Measurements from ENCODE around the gene AATK.
"Not testable (repeated sequence)": the region's sequence is repeated elsewhere in the genome, so short reads cannot be mapped to it uniquely, and the experiment has no call there.

AATK gene

DNA sequence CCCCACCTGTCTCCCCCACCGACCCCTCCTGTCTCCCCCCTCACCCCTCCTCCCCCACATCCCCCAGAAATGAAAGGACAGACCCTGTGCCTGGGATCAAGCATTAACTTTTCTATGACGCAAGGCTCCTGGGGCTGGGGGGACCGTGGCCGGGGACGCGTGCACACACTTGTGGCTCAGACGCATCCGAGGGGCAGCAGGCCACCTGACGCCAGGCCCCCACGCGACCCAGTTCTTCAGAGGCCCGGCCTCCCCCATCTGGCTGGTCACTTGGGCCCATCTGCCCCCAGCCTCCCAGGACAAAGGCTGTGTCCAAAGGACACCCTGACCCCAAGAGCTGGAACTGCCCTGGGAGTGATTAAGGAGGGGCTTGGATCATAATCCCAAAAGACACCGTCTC, 14.7 kb downstream of the AATK start:
- H3K4me3 Mint-ChIP-seq, result no peak overlapping the region
- peaks cover 8% of the 10 kb centered on the region for H3K27me3 Mint-ChIP-seq (ENCODE audit: low read depth)
- H3K36me3 Mint-ChIP-seq (ENCODE audit: low read depth), result no peaks in the 10 kb centered on the region
- H3K9me3 Mint-ChIP-seq, result no peaks in the 10 kb centered on the region
- no peaks in the 10 kb centered on the region for H3K4me1 Mint-ChIP-seq
- no peak overlapping the region for H3K27ac Mint-ChIP-seq
- TF ChIP-seq, protein P1, sequence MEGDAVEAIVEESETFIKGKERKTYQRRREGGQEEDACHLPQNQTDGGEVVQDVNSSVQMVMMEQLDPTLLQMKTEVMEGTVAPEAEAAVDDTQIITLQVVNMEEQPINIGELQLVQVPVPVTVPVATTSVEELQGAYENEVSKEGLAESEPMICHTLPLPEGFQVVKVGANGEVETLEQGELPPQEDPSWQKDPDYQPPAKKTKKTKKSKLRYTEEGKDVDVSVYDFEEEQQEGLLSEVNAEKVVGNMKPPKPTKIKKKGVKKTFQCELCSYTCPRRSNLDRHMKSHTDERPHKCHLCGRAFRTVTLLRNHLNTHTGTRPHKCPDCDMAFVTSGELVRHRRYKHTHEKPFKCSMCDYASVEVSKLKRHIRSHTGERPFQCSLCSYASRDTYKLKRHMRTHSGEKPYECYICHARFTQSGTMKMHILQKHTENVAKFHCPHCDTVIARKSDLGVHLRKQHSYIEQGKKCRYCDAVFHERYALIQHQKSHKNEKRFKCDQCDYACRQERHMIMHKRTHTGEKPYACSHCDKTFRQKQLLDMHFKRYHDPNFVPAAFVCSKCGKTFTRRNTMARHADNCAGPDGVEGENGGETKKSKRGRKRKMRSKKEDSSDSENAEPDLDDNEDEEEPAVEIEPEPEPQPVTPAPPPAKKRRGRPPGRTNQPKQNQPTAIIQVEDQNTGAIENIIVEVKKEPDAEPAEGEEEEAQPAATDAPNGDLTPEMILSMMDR (IDR thresholded peaks at IDR 0.05; ENCODE audit: unreplicated experiment in 3 of 3), result no peak

DNA sequence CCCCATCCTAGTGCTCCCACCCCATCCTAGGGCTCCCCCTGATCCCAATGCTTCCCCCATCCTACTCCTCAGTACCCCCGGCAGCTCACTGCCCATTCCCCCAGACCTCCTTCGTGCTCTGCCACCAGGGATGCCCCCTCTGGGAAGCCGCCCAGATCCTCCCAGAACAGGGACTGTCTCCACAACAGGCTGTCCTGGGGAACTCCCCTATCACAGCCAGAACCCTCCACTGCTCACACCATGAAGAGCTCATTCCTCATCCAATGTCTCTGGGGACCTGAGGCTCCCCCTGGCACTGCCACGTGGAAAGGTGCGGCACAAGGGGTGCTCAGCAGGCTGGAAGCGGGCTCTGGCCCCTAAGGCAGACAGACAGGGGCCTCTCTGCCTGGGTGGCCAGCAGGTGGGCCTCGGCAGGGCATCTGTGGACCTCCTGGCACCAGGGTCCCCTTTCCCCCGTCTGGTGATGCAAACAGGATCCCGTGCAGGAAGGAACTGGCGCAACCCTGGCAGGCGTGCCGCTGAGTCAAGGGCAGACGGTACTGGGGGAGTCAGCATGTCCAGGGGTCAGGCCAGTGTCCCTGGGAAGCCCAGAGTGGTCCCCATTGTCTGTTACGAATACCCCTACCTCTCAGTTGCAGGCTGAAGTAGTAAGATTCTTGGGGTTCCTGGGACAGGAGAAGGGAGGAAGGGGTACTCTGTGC, 15.5 kb downstream of the AATK start:
- H3K27me3 Mint-ChIP-seq (ENCODE audit: low read depth), result peaks cover 8% of the 10 kb centered on the region
- H3K36me3 Mint-ChIP-seq (ENCODE audit: low read depth), result no peaks in the 10 kb centered on the region
- no peaks in the 10 kb centered on the region for H3K4me1 Mint-ChIP-seq
- no peak overlapping the region for H3K4me3 Mint-ChIP-seq
- no peak overlapping the region for H3K27ac Mint-ChIP-seq
- H3K9me3 Mint-ChIP-seq, result no peaks in the 10 kb centered on the region
- TF ChIP-seq, protein P1 (IDR thresholded peaks at IDR 0.05; ENCODE audit: unreplicated experiment in 3 of 3), result no peak

DNA sequence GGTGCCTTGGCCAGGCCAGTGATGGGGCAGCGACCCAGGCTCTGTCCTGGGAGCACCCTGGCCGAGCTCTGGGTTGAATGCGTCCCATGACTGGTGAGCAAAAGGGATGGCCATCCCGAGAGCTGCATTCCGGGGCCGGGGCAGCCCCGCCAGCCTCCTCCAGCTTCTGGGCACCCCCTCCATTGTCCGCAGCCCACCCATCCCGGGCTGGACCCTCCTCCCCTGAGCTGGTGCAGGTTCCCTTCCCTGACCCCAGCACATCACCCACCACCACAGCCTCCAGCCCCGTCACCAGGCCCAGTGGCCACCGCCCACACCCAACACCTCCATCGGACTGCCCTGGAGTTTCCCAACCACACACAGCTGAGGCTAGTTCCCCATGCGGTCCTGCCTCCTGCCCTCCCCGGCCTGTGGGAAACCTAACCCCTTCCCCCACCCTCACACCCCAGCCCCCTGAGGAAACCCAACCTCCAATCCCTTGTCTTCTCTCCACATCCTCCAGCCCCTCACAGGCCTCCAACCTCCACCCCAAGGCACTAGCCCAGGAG, 17.0 kb downstream of the AATK start:
- H3K9me3 Mint-ChIP-seq, result no peaks in the 10 kb centered on the region
- H3K27ac Mint-ChIP-seq, result no peak overlapping the region
- no peaks in the 10 kb centered on the region for H3K4me1 Mint-ChIP-seq
- no peak overlapping the region for H3K4me3 Mint-ChIP-seq
- H3K36me3 Mint-ChIP-seq (ENCODE audit: low read depth), result no peaks in the 10 kb centered on the region
- peaks cover 8% of the 10 kb centered on the region for H3K27me3 Mint-ChIP-seq (ENCODE audit: low read depth)
- TF ChIP-seq, protein P1 (IDR thresholded peaks at IDR 0.05; ENCODE audit: unreplicated experiment in 3 of 3), result no peak

DNA sequence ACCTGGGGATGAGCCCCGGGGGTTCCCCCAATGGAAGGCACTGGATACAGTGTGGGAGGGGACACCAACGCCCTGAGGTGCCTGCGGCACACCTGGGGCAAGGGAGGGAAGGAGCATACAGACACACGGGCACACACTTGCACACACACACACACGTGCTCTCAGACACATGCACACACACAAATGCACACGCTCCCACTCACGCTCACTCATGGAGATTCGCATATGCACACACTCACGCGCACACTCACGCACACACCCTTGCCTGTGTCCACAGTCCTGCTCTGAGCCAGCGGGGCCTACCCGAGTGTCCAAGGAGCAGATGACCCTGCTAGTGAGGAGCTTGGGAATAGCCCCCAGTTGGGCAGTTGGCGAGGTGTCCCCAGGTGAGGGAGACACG, 17.4 kb downstream of the AATK start:
- Mint-ChIP-seq H3K27me3 (ENCODE audit: low read depth) (peaks cover 8% of the 10 kb centered on the region), H3K27ac (no peak overlapping the region), H3K36me3 (ENCODE audit: low read depth) (no peaks in the 10 kb centered on the region), H3K4me1 (no peaks in the 10 kb centered on the region), H3K4me3 (no peak overlapping the region), H3K9me3 (no peaks in the 10 kb centered on the region)
- TF ChIP-seq, protein P1 (IDR thresholded peaks at IDR 0.05; ENCODE audit: unreplicated experiment in 3 of 3), result no peak

DNA sequence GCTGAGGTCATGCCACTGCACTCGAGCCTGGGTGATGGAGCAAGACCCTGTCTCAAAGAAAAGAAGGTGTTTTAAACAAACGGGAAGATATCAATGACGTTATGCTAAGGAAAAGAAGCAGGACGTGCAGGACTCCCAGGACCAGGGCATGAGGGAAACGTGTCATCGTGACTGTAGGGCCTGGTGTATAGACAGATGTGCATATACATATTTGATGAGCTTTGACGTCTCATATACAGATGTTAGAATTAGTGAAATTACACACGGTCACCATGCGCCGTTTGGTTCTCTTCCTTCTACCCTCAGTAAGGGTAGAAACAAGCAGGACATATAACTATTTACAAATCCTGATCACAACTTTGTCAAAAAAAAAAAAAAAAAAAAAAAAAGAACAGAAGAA, 18.3 kb downstream of the AATK start:
- TF ChIP-seq, protein P1 (IDR thresholded peaks at IDR 0.05; ENCODE audit: unreplicated experiment in 3 of 3), result no peak
- no peak overlapping the region for H3K4me3 Mint-ChIP-seq
- no peaks in the 10 kb centered on the region for H3K4me1 Mint-ChIP-seq

DNA sequence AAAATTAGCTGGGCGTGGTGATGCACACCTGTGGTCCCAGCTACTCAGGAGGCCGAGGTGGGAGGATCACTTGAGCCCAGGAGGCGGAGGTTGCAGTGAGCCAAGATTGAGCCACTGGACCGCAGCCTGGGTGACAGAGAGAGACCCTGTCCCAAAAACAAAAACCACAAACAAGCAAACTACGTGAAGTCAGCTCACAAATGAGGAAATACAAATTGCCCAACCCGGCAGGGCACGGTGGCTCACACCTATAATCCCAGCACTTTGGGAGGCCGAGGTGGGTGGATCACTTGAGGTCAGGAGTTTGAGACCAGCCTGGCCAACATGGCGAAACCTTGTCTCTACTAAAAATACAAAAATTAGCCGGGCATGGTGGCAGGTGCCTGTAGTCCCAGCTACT, 19.8 kb downstream of the AATK start:
- H3K27me3 Mint-ChIP-seq (ENCODE audit: low read depth); H3K27ac Mint-ChIP-seq; H3K36me3 Mint-ChIP-seq (ENCODE audit: low read depth); H3K4me3 Mint-ChIP-seq; H3K4me1 Mint-ChIP-seq; H3K9me3 Mint-ChIP-seq: not testable (repeated sequence)

More for the DNA sequence above, 18.3 kb downstream of the AATK start:
- Mint-ChIP-seq H3K27ac (no peak overlapping the region), H3K36me3 (ENCODE audit: low read depth) (no peaks in the 10 kb centered on the region), H3K27me3 (ENCODE audit: low read depth) (peaks cover 8% of the 10 kb centered on the region), H3K9me3 (no peaks in the 10 kb centered on the region)
